HL-60 (cell line): ENCODE results near the gene AGAP1.

Source experiments
- DNase-seq, 2 experiments: peaks; one replicate each; pipeline ENCODE4 v3.0.0-alpha.2; 2010 to 2020; ENCODE audit warnings: low read depth in 1 of 2, low spot score in 1 of 2
- H3K27ac ChIP-seq: fragments of 250-450 bp; sonication (Bioruptor Pico); replicated peaks from 2 replicates; pipeline ENCODE4 v1.5.1; 2020; ENCODE audit warnings: mild to moderate bottlenecking, moderate library complexity
- H3K27me3 ChIP-seq: fragments of 250-450 bp; sonication (Bioruptor Pico); 2 replicates; pipeline ENCODE4 v1.5.1; 2021; ENCODE audit warnings: mild to moderate bottlenecking, moderate library complexity; ENCODE audit not compliant: insufficient read depth, poor library complexity, severe bottlenecking
- H3K4me3 ChIP-seq: replicated peaks from 2 replicates; pipeline ENCODE4 v1.5.1; 2011; ENCODE audit warnings: mild to moderate bottlenecking, control low read depth, low read length; ENCODE audit not compliant: insufficient read depth
- CTCF ChIP-seq: IDR thresholded peaks from one replicate; pipeline ENCODE4 v1.5.1; 2011; ENCODE audit warnings: low read length, control low read depth, inconsistent platforms; ENCODE audit not compliant: insufficient read depth
- GABPA ChIP-seq: IDR thresholded peaks from 2 replicates; pipeline ENCODE4 v1.6.1; 2012; ENCODE audit warnings: low read depth
- POLR2AphosphoS5 ChIP-seq: IDR thresholded peaks from 2 replicates; pipeline ENCODE4 v1.6.1; 2012; ENCODE audit warnings: low read depth
- REST ChIP-seq: IDR thresholded peaks from 2 replicates; pipeline ENCODE4 v1.6.1; 2012; ENCODE audit warnings: low read depth; ENCODE audit not compliant: insufficient replicate concordance
- SPI1 ChIP-seq: IDR thresholded peaks from 2 replicates; pipeline ENCODE4 v1.6.1; 2012; ENCODE audit warnings: low read depth, mild to moderate bottlenecking, borderline replicate concordance

The AGAP1 gene

GRCh38 chr2:235703711-235704295, 210.0 kb downstream of the AGAP1 start:
- Histone ChIP-seq H3K27me3 (no peaks in the 10 kb centered on the region), H3K27ac (no peak overlapping the region), H3K4me3 (no peak overlapping the region)
- no peak for DNase-seq
- TF ChIP-seq SPI1 = no peak
- TF ChIP-seq POLR2AphosphoS5 = no peak
- TF ChIP-seq REST = no peak
- TF ChIP-seq GABPA = no peak
- no peak for TF ChIP-seq CTCF

- TF ChIP-seq REST (no peak), CTCF (no peak), POLR2AphosphoS5 (no peak), GABPA (no peak), SPI1 (no peak)
- H3K27me3 ChIP-seq = no peaks in the 10 kb centered on the region
- DNase-seq = no peak
- no peak overlapping the region for H3K27ac ChIP-seq
- H3K4me3 ChIP-seq = no peak overlapping the region
Observed at GRCh38 chr2:235705296-235705695, 211.5 kb downstream of the AGAP1 start.

GRCh38 chr2:235706506-235706905, 212.7 kb downstream of the AGAP1 start:
- Histone ChIP-seq H3K4me3 (no peak overlapping the region), H3K27me3 (no peaks in the 10 kb centered on the region), H3K27ac (no peak overlapping the region)
- TF ChIP-seq CTCF (no peak), REST (no peak), SPI1 (no peak)
- no peak for DNase-seq
